Measurements from ENCODE around the gene RNU1-4.
A peak's percentile ranks its signal among the peaks of the same experiment; 100 is the strongest.
"Not testable (repeated sequence)": the region's sequence is repeated elsewhere in the genome, so short reads cannot be mapped to it uniquely, and the experiment has no call there.

RNU1-4 gene

GRCh38 chr1:16724718-16725438 lies 15.4 kb upstream of the RNU1-4 start:
- in situ Hi-C loops (cut with HindIII; ENCODE audit: low pct_ligation_motif_present, low pct_unique_long_range_greater_than_20kb, low sequenced_read_pairs), result no loop called here
- no peak for DNase-seq

GRCh38 chr1:16725439-16726245 lies 14.7 kb upstream of the RNU1-4 start:
- in situ Hi-C loops (cut with HindIII; ENCODE audit: low pct_ligation_motif_present, low pct_unique_long_range_greater_than_20kb, low sequenced_read_pairs); DNase-seq: not testable (repeated sequence)

GRCh38 chr1:16727190-16728111 lies 12.9 kb upstream of the RNU1-4 start:
- DNase-seq, result peak; percentile 55
- in situ Hi-C loops (cut with HindIII; ENCODE audit: low pct_ligation_motif_present, low pct_unique_long_range_greater_than_20kb, low sequenced_read_pairs), result no loop called here

- DNase-seq; in situ Hi-C loops (cut with HindIII; ENCODE audit: low pct_ligation_motif_present, low pct_unique_long_range_greater_than_20kb, low sequenced_read_pairs): not testable (repeated sequence)
Measured at GRCh38 chr1:16728243-16728949, 11.9 kb upstream of the RNU1-4 start.

- DNase-seq; in situ Hi-C loops (cut with HindIII; ENCODE audit: low pct_ligation_motif_present, low pct_unique_long_range_greater_than_20kb, low sequenced_read_pairs): not testable (repeated sequence)
Measured at GRCh38 chr1:16732254-16732896, 7.9 kb upstream of the RNU1-4 start.

GRCh38 chr1:16741230-16741629 lies 914 bp downstream of the RNU1-4 start:
- DNase-seq; in situ Hi-C loops (cut with HindIII; ENCODE audit: low pct_ligation_motif_present, low pct_unique_long_range_greater_than_20kb, low sequenced_read_pairs): not testable (repeated sequence)

GRCh38 chr1:16747660-16748059 lies 7.3 kb downstream of the RNU1-4 start:
- in situ Hi-C loops (cut with HindIII; ENCODE audit: low pct_ligation_motif_present, low pct_unique_long_range_greater_than_20kb, low sequenced_read_pairs); DNase-seq: not testable (repeated sequence)

GRCh38 chr1:16748710-16749109 lies 8.4 kb downstream of the RNU1-4 start:
- in situ Hi-C loops (cut with HindIII; ENCODE audit: low pct_ligation_motif_present, low pct_unique_long_range_greater_than_20kb, low sequenced_read_pairs); DNase-seq: not testable (repeated sequence)

- in situ Hi-C loops (cut with HindIII; ENCODE audit: low pct_ligation_motif_present, low pct_unique_long_range_greater_than_20kb, low sequenced_read_pairs); DNase-seq: not testable (repeated sequence)
Measured at GRCh38 chr1:16749910-16750888, 9.9 kb downstream of the RNU1-4 start.

- in situ Hi-C loops (cut with HindIII; ENCODE audit: low pct_ligation_motif_present, low pct_unique_long_range_greater_than_20kb, low sequenced_read_pairs); DNase-seq: not testable (repeated sequence)
Measured at GRCh38 chr1:16752770-16753169, 12.5 kb downstream of the RNU1-4 start.

- in situ Hi-C loops (cut with HindIII; ENCODE audit: low pct_ligation_motif_present, low pct_unique_long_range_greater_than_20kb, low sequenced_read_pairs); DNase-seq: not testable (repeated sequence)
Measured at GRCh38 chr1:16755385-16755784, 15.1 kb downstream of the RNU1-4 start.

- in situ Hi-C loops (cut with HindIII; ENCODE audit: low pct_ligation_motif_present, low pct_unique_long_range_greater_than_20kb, low sequenced_read_pairs); DNase-seq: not testable (repeated sequence)
Measured at GRCh38 chr1:16755932-16756331, 15.6 kb downstream of the RNU1-4 start.

- in situ Hi-C loops (cut with HindIII; ENCODE audit: low pct_ligation_motif_present, low pct_unique_long_range_greater_than_20kb, low sequenced_read_pairs); DNase-seq: not testable (repeated sequence)
Measured at GRCh38 chr1:16757574-16757973, 17.3 kb downstream of the RNU1-4 start.

- DNase-seq; in situ Hi-C loops (cut with HindIII; ENCODE audit: low pct_ligation_motif_present, low pct_unique_long_range_greater_than_20kb, low sequenced_read_pairs): not testable (repeated sequence)
Measured at GRCh38 chr1:16758060-16758459, 17.7 kb downstream of the RNU1-4 start.

- in situ Hi-C loops (cut with HindIII; ENCODE audit: low pct_ligation_motif_present, low pct_unique_long_range_greater_than_20kb, low sequenced_read_pairs); DNase-seq: not testable (repeated sequence)
Measured at GRCh38 chr1:16759041-16759493, 18.8 kb downstream of the RNU1-4 start.

GRCh38 chr1:16759650-16760455 lies 19.5 kb downstream of the RNU1-4 start:
- DNase-seq; in situ Hi-C loops (cut with HindIII; ENCODE audit: low pct_ligation_motif_present, low pct_unique_long_range_greater_than_20kb, low sequenced_read_pairs): not testable (repeated sequence)
